ENCODE measurements around the gene SLC25A41.

SLC25A41 gene

DNA sequence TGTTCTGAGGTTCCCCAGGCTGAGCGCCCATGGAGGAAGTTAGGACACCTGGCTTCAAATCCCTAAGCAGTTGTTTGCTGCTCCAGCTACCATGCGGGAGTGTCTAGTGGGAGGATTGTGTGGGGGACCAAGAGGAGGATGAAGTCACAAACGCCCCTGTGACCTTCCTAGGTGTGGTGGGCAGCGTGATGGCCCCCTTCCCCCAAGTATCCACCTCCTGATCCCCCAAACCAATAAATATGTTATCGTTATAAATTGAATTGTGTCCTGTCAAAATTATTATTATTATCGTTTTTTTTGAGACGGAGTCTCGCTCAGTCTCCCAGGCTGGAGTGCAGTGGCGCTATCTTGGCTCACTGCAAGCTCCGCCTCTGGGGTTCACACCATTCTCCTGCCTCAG, at the start of gene SLC25A41:
Gene SLC25A41 (minus strand): TSS at position 101 of the 400 bp plus-strand sequence. CDS start 70 bp downstream, at position 31.
- DNase-seq (ENCODE audit: low read depth in 2 of 2), result no peak

DNA sequence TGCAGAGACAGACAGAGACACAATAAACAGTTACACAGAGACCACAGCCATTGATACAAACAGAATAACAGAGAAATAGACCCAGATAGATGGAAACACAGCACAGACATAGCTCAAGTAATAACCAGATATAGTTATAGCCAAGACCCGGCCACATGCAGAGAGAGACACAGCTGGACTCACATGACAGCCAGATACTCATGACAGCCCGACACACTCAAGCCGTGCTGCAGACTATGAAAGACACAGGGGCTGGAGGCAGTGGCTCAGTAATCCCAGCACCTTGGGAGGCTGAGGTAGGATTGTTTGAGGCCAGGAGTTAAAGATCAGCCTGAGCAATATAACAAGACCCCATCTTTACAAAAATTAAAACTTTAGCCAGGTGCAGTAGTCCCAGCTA, 49.7 kb upstream of the SLC25A41 start:
- no peak for DNase-seq (ENCODE audit: low read depth in 2 of 2)

DNA sequence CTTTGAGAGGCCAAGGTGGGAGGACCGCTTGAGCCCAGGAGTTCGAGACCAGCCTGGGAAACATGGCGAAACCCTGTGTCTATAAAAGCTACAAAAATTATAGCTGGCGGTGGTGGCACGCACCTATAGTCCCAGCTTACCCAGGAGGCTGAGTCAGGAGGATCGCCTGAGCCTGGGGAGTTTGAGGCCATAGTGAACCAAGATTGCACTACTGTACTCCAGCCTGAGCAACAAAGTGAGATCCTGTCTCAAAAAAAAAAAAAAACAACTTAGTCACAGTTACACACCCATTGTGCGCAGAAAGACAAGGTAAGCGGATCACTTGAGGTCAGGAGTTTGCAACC, 48.8 kb upstream of the SLC25A41 start:
- DNase-seq (ENCODE audit: low read depth in 2 of 2), result no peak

GRCh38 chr19:6481541-6482342, 48.2 kb upstream of the SLC25A41 start, which contains the start of gene DENND1C:
Gene DENND1C, minus strand, starts transcription at chr19:6481787. Its CDS starts 92 bp downstream, at chr19:6481695.
- peak; percentile 59 to 65 for DNase-seq (ENCODE audit: low read depth in 2 of 2)

DNA sequence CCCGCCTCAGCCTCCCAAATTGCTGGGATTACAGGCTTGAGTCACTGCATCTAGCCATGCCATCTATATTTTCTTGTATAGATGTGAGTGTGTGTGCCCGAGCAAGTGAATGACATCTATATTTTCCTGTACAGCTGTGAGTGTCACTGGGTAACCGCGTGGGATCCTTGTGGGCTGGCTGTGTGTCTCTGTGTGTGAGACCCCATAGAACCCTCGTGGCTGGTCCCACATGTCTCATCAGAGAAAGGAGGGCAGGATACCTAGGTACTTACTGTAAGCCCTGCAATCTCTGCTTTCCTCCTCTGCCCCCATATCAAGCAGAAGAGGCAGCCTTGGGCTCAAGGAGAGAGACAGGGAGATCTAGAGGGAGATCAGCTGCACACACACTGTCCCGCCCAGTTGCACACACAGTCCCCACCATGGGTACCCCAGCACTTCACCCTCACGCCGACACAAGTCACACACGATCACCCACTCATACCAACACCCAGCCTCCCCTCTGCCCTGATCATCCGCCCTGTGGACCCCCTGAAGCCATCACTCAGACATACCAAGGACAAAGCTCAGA, 47.4 kb upstream of the SLC25A41 start:
- DNase-seq (ENCODE audit: low read depth in 2 of 2), result no peak

DNA sequence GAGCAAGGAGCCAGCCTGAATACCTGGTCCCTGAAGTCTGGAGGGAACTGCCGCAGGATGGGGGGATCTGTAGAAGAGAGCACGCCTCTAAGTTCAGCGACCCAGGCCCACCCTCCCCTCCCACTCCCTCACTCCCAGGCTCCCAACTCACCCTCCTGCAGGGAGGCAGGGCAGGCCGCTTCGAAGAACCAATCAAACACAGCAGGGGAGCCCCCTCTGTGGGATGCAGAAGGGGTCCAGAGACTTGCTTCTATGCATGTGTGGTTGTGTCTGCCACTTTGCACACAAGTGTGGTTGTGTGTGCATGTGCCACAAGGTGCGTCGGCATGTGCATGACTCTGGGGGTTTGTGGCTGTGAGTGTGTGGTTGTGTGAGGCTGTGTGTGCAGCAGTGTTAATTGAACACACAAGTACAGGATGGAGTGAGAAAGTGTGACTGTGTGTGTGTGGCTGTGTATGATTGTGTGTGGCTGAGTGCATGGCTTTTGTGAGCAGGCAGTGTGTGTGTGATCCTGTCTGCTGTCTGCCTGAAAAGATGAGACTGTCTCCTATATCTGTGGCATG, 46.4 kb upstream of the SLC25A41 start:
- no peak for DNase-seq (ENCODE audit: low read depth in 2 of 2)

DNA sequence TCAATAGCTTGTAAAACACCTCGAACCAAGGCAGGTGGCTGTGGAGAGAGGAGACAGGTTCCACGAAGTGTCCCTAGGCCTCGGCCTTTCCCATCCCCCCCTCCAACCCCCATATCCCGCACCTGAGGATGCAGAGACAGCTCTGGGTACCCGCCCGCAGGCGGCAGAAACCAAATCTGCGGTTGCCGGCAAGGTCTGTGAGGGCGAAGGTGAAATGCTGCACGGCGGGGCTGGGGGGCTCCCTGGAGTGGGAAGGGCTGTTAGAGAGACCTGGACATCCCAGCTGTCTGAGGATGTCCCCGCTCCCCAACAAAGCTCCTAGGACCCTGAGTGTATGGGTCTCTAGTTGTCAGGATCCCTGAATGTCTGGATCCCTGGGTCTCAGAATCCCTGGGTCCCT, 45.3 kb upstream of the SLC25A41 start:
- no peak for DNase-seq (ENCODE audit: low read depth in 2 of 2)

DNA sequence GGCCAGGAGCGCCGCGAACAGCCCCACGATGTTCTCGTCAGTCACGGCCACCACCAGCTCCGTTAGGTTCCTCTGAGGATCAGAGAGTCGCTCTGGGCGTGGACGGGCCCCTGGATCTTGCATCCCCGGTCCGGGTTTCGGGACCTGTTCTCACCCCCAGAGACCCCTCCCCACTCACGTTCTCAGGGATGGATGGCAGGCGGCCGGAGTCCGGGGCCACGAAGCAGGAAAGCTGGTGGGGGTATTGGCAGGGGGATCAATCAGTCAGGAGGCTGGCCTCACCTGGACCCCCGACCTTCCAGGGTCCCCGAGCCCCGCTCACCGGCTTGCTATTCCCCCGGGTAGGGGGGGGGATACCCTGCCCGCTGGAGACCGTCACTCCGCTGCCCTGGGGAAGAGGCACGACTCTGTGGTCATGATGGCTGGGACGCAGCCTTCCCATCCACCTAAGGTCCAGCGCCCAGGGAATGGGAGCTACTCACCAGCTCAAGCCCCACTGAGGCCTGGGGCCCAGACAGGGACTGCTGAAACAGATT, 43.4 kb upstream of the SLC25A41 start:
- no peak for DNase-seq (ENCODE audit: low read depth in 2 of 2)

GRCh38 chr19:6476155-6476895, 42.8 kb upstream of the SLC25A41 start:
- DNase-seq (ENCODE audit: low read depth in 2 of 2), result peak; percentile 56 to 60

DNA sequence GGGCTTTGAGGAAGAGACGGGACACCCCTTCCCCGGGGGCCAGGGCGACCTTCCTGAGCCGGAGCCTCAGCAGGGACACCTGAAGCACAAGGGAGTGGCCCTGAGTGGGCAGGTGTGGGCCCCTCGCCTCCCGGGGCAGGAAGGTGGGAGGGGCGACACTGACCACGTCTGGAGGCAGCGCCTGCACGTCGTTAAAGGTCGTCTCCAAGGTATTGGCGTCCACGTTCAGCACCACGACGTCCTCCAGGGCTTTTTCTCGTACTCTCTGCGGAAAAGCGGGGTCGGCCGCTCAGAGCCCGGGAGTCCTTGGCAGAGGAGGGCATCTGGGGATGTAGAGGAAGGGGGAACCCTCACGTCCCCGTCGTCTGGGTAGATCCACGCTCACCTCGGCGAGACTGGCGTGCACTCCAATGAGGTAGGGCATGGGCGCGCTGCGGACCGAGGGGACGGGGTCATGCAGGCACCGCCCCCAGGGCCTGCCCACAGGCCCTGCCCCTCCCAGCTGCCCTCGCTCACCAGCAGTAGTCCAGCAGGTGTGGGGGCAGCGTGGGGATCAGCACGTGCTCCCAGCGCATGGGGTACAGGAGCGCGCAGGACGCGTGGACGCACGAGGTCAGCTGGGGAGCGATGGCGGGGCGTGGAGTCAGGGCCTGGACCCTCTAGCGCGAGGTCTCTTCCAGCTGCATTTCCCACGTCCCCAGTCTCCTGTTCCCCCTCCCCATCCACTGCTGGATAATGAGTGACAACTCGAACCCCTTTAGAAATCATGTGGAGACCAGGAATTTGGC, 42.0 kb upstream of the SLC25A41 start:
- no peak for DNase-seq (ENCODE audit: low read depth in 2 of 2)

- no peak for DNase-seq (ENCODE audit: low read depth in 2 of 2)
These were observed 40.1 kb upstream of the SLC25A41 start for GRCh38 chr19:6473647-6474046.

DNA sequence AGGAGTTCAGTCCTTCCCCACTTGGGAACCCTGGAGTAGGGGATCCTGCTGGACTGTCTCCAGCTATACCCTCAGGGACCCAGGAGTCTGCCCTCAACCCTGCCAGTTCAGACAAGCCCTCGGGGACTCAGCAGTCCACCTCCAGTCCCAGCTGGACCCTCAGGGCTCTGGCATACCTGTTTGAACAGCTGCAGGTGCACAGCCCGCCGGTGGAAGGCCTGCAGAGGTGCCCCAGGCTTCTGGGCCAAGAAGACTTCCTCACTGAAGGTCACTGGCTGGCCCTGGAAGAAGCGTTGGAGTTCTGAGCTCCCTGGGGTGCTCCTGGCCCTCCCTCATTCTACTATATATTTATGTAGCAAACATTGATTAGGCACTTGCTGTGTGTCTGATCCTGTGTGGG, 39.1 kb upstream of the SLC25A41 start:
- DNase-seq (ENCODE audit: low read depth in 2 of 2), result no peak

- no peak for DNase-seq (ENCODE audit: low read depth in 2 of 2)
These were observed 37.5 kb upstream of the SLC25A41 start for GRCh38 chr19:6471076-6471475.

- DNase-seq (ENCODE audit: low read depth in 2 of 2), result no peak
These were observed 36.6 kb upstream of the SLC25A41 start for GRCh38 chr19:6470173-6470572.

DNA sequence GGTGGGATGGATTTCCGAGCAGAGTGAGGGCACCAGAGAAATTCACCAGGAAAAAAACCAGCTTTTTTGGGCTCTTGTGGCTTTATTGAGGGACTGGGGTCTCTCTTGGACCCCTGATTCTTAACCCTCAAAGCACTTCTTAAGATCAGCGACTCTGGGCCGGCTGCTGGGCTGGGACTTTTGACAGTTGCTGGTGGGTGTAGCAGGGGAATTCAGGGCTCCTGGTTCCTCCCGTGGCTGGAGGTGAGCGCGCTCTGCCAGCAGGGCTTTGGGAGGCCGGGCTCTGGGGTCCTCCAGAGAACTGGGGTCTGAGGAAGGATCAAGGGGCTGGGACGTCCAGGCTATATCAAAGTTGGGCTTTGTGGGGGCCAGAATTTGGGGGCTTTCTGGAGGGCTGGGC, 33.8 kb upstream of the SLC25A41 start:
- no peak for DNase-seq (ENCODE audit: low read depth in 2 of 2)

GRCh38 chr19:6466526-6467248, 33.1 kb upstream of the SLC25A41 start:
- DNase-seq (ENCODE audit: low read depth in 2 of 2), result no peak

- DNase-seq (ENCODE audit: low read depth in 2 of 2), result no peak
These were observed 32.1 kb upstream of the SLC25A41 start for GRCh38 chr19:6465663-6466062.

- DNase-seq (ENCODE audit: low read depth in 2 of 2), result no peak
These were observed 31.4 kb upstream of the SLC25A41 start for GRCh38 chr19:6465006-6465405.

GRCh38 chr19:6464070-6464873, 30.7 kb upstream of the SLC25A41 start, which contains the start of gene CRB3:
Gene CRB3, plus strand, starts transcription at chr19:6464271. Its CDS starts 431 bp downstream, at chr19:6464702.
- peak in 1 of 2 donors; percentile 20 for DNase-seq (ENCODE audit: low read depth in 2 of 2)
